Panc1 (cell line): ENCODE results near the gene HTT.

Experiments
- CTCF ChIP-seq: fragments of 450-650 bp; IDR thresholded peaks from 2 replicates; pipeline ENCODE4 v1.5.1; 2017; ENCODE audit warnings: mild to moderate bottlenecking
- POLR2AphosphoS5 ChIP-seq: IDR thresholded peaks from 2 replicates; pipeline ENCODE4 v1.6.1; 2012; ENCODE audit warnings: mild to moderate bottlenecking, low read depth, low read length, moderate library complexity
- SIN3A ChIP-seq: IDR thresholded peaks from 2 replicates; pipeline ENCODE4 v1.6.1; 2012; ENCODE audit warnings: low read depth, mild to moderate bottlenecking, low read length, moderate library complexity, borderline replicate concordance; ENCODE audit not compliant: insufficient read depth
- TCF7L2 ChIP-seq: IDR thresholded peaks from 2 replicates; pipeline ENCODE4 v1.6.1; 2011; ENCODE audit warnings: mild to moderate bottlenecking, low read depth, low read length, inconsistent platforms
- TF ChIP-seq, protein P1 (sequence below), 2 experiments: IDR thresholded peaks; 2 replicates each; pipeline ENCODE4 v1.6.1; 2011 to 2012; ENCODE audit warnings: low read depth in 2 of 2, control low read depth in 1 of 2, low read length in 1 of 2, mild to moderate bottlenecking in 1 of 2, moderate library complexity in 1 of 2; ENCODE audit not compliant: insufficient read depth in 1 of 2

DNA sequence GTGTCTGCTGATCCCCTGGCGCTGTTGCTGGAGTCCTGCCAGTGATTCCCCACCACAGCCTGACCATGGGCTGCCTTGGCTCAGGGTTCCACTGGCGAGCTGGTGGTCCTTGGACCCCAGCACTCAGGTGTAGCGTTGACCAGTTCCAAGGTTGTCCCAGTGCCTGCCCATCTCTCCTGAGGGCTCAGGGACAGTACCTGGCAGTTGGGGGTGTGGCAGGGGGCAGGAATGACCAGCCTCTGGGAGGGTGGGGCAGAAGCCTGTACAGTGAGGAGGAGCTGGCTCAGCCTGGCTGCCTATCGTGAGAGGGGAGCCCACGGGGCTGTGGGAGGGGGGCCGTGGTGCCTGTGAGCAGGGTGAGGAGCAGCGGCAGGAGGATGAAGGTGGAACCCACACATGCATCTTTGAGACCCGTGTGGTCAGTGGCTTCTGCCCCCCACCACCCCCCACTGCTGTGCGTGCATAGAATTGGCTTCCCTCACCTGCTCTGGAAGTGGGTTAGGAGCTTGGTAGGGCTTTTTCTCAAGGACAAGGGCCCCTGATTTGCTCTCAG lies 161.9 kb downstream of the HTT start:
- no peak for TF ChIP-seq POLR2AphosphoS5
- no peak for TF ChIP-seq CTCF
- no peak for TF ChIP-seq TCF7L2
- TF ChIP-seq SIN3A: no peak
- TF ChIP-seq, protein P1, sequence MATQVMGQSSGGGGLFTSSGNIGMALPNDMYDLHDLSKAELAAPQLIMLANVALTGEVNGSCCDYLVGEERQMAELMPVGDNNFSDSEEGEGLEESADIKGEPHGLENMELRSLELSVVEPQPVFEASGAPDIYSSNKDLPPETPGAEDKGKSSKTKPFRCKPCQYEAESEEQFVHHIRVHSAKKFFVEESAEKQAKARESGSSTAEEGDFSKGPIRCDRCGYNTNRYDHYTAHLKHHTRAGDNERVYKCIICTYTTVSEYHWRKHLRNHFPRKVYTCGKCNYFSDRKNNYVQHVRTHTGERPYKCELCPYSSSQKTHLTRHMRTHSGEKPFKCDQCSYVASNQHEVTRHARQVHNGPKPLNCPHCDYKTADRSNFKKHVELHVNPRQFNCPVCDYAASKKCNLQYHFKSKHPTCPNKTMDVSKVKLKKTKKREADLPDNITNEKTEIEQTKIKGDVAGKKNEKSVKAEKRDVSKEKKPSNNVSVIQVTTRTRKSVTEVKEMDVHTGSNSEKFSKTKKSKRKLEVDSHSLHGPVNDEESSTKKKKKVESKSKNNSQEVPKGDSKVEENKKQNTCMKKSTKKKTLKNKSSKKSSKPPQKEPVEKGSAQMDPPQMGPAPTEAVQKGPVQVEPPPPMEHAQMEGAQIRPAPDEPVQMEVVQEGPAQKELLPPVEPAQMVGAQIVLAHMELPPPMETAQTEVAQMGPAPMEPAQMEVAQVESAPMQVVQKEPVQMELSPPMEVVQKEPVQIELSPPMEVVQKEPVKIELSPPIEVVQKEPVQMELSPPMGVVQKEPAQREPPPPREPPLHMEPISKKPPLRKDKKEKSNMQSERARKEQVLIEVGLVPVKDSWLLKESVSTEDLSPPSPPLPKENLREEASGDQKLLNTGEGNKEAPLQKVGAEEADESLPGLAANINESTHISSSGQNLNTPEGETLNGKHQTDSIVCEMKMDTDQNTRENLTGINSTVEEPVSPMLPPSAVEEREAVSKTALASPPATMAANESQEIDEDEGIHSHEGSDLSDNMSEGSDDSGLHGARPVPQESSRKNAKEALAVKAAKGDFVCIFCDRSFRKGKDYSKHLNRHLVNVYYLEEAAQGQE (IDR thresholded peaks at IDR 0.05; ENCODE audit: insufficient read depth in 1 of 2, low read depth in 2 of 2, low read length in 1 of 2): no peak
